NCI-H460 (cell line): ENCODE results near the gene PCDHA3. TPM values are rescaled to one million over a fixed set of nuclear protein-coding genes. Genes with fewer than 3 reads are reported as not detected.
"Not testable (repeated sequence)": the region's sequence is repeated elsewhere in the genome, so short reads cannot be mapped to it uniquely, and the experiment has no call there.

Experiments
- DNase-seq: peaks from one replicate; pipeline ENCODE4 v3.0.0-alpha.2; 2016; ENCODE audit warnings: low read depth; ENCODE audit errors: extremely low read depth
- polyA plus RNA-seq: library from polyadenylated mRNA; depleted of rRNA; stranded (reverse); fragments of >200 nt; gene quantifications from 2 replicates; pipeline ENCODE4 v1.2.3, GENCODE V29; 2014; cell fraction: nucleus; rRNA removed
- total RNA-seq: library from RNA; depleted of rRNA; stranded (reverse); fragments of >200 nt; shearing (Covaris generic); gene quantifications from 2 replicates; pipeline ENCODE4 v1.2.3, GENCODE V29; 2014; rRNA removed

The PCDHA3 gene
- not detected in 2 replicates for total RNA-seq
- polyA plus RNA-seq = not detected in 2 replicates

DNA sequence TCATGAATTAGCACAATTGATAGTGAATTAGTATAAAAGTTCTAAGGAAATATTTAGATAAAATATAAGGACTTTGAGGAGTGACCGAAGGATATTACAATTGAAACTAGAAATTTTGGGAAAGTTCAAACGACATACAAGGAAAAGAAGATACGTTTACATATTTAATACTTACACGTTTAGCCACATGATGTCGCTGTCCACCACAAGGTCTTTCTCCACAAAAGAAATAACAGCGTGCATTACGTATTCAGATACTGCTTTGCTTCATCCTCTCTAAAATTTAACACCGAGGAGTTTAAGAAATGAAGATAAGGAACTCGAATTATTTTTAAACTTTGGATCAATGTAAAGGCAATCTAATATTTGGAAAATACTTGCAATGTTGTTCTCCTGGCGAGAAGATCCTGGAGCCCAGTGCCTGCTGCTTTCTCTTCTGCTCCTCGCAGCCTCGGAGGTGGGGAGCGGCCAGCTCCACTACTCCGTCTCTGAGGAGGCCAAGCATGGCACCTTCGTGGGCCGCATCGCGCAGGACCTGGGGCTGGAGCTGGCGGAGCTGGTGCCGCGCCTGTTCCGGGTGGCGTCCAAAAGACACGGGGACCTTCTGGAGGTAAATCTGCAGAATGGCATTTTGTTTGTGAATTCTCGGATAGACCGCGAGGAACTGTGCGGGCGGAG lies at the start of gene PCDHA3:
Gene PCDHA3 (plus strand): TSS at position 242 of the 678 bp plus-strand sequence.
- DNase-seq = no peak

DNA sequence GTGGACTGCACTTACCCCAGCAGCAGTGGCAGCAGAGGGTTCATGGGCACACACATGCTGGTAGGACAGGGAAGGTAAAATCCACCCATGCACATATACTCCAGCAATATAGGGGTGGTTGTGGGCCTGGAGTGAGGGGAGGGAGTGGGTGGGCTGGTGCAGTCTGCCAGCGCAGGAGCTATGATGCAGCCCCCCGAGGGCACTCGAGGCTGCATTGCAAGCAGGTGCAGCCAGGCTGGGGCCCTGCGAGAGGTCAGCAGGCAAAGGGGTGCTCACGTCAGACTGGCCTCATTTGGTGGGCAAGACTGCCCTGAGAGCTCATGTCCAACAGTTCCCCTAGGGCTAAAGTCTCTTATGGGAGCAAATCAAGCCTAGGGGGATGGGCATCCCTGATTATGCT lies 47.3 kb upstream of the PCDHA3 start:
- DNase-seq = no peak

DNA sequence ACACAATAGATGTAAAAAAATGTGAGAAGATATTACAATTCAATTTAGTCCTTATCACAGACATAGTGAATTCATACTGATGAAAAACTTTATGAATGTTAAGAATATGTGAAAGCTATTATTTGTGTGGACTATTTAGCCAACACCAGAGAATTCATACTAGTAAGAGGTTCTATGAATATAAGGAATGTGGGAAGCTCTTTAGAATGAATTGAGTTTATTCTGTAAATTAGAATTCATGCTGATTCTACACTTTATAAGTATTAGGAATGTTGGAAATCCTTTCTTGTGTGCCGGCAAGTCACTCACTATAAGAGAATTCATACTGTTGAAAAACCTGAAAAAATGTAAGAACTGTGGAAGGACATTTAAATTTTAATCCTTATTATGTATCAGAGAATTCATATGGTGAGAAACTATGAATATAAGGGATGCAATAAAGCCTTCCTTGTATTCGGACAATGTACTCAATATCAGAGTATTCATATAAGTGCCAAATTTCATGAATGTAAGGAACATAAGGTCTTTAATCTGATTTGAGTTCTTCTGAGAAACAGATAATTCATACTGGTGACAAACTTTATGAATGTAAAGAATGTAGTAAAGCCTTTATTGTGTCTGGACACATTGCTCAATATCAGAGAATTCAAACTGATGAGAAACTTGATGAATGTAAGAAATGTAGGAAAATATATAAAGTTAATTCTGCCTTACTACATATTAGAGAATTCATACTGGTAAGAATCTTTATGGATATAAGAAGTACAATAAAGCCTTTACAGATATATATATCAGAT lies 36.5 kb upstream of the PCDHA3 start:
- DNase-seq = peak; percentile 1

DNA sequence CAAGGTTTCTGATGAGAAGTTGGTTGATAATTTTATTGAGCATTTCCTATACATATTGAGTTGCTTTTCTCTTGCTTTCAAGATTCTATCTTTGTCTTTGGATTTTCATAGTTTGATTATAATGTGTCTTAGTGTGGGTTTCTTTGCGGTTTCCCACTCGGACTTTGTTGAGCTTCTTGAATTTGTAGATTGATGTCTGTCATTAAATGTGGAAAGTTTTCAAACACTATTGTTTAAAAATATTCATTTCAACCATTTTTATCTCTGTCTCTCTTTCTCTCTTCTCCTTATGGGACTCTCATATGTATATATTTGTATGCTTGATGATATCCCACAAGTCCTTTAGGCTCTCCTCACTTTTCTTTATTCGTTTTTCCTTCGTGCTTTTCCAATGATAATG lies 33.4 kb upstream of the PCDHA3 start:
- no peak for DNase-seq

DNA sequence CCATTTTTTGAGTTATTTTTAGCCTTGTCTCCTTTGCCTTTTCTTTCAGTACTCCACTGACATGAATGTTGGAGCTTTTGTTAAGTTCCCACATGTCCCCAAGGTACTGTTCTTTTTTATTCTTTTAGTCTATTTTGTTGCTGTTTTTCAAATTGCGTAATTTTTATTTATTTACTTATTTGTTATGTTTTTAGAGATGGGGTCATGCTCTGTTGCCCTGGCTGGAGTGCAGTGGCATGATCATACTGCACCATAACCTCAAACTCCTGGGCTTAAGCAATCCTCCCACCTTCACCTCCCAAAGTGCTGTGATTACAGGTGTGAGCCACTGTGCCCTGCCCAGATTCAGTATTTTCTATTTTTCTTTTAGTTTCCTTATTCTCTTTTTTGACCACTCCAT lies 20.3 kb upstream of the PCDHA3 start:
- DNase-seq = no peak

DNA sequence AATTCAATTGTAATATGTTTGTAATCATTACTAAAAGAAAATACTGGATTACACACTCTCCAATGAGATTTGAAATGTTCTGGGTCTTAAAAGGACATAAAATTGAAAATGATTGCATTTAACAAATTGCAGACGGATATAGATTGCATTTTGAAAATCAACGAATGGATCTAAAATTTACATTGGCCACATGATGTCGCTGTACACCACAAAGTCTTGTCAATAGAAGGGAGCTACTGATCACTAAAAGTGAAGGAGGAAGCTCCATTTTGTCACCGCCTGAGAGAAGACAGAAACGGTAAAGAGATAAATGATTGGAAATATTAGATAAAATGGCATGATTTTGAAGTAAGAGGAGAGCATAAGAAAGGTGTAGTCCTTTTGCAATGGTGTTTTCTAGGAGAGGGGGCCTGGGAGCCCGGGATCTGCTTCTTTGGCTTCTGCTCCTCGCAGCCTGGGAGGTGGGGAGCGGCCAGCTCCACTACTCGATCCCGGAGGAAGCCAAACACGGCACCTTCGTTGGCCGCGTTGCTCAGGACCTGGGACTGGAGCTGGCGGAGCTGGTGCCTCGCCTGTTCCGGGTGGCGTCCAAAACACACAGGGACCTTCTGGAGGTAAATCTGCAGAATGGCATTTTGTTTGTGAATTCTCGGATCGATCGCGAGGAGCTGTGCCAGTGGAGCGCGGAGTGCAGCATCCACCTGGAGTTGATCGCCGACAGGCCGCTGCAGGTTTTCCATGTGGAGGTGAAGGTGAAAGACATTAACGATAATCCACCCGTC lies 14.8 kb upstream of the PCDHA3 start, which contains the start of gene PCDHA1:
Gene PCDHA1 (plus strand): TSS at position 236 of the 782 bp plus-strand sequence.
- no peak for DNase-seq

DNA sequence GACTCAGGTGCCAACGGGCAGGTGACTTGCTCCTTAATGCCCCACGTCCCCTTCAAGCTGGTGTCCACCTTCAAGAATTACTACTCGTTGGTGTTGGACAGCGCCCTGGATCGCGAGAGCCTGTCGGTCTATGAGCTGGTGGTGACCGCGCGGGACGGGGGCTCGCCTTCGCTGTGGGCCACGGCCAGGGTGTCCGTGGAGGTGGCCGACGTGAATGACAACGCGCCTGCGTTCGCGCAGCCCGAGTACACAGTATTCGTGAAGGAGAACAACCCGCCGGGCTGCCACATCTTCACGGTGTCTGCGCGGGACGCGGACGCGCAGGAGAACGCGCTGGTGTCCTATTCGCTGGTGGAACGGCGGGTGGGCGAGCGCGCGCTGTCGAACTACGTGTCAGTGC lies 13.4 kb upstream of the PCDHA3 start:
- DNase-seq = not testable (repeated sequence)

DNA sequence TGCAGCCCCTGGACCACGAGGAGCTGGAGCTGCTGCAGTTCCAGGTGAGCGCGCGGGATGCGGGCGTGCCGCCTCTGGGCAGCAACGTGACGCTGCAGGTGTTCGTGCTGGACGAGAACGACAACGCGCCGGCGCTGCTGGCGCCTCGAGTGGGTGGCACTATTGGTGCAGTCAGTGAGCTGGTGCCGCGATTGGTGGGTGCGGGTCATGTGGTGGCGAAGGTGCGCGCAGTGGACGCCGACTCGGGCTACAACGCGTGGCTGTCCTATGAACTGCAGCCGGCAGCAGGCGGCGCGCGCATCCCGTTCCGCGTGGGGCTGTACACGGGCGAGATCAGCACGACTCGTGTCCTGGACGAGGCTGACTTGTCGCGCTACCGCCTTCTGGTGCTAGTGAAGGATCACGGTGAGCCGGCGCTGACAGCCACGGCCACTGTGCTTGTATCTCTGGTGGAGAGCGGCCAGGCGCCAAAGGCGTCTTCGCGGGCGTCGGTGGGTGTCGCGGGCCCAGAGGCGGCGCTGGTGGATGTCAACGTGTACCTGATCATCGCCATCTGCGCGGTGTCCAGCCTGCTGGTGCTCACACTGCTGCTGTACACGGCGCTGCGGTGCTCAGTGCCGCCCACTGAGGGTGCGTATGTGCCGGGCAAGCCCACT lies 12.9 kb upstream of the PCDHA3 start:
- not testable (repeated sequence) for DNase-seq

DNA sequence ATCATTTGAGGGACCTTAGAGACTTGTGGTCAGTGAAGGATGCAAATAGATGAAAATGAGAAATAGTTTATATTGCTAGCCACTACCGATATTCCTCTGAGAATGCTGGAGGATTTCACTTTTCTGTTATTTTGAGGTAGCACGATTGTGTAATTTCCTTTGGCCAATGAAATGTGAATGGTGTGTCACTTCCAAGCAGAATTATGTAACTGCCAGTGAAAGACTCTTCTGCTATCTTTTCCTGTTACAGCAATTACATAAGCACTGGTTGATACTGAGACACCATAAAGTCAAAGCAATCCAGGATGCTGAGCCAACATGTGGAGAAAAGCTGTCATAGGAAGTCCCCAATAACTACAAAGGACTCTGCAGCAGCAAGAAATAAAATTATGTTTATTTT lies 9.8 kb upstream of the PCDHA3 start:
- no peak for DNase-seq

DNA sequence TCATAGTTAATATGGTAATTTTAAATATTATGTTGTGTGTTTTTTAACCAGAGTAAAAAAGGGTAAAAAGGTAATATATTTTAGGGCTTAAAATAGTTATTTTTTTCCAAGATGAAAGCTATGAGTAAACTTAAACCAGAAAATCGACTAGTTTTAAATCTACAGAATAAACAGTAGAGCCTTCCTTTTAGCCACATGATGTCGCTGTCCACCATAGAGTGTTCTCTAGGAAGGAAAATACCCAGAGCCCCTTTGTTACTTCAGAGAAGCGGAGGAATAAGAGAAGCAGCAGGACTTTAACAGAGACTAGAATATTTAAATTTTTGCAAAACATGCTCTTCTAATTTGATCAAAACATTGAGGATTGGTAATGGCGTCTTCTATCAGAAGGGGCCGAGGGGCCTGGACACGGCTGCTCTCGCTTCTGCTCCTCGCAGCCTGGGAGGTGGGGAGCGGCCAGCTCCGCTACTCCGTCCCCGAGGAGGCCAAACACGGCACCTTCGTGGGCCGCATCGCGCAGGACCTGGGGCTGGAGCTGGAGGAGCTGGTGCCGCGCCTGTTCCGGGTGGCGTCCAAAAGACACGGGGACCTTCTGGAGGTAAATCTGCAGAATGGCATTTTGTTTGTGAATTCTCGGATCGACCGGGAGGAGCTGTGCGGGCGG lies 6.1 kb upstream of the PCDHA3 start, which contains the start of gene PCDHA2:
Gene PCDHA2 (plus strand): TSS at position 258 of the 664 bp plus-strand sequence.
- no peak for DNase-seq

DNA sequence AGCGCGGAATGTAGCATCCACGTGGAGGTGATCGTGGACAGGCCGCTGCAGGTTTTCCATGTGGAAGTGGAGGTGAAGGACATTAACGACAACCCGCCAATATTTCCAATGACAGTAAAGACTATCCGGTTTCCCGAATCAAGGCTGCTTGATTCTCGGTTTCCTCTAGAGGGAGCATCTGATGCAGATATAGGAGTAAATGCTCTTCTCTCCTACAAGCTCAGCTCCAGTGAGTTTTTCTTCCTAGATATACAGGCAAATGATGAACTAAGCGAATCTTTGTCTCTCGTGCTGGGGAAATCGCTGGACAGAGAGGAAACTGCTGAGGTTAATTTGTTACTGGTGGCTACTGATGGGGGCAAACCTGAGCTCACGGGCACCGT lies 5.6 kb upstream of the PCDHA3 start:
- DNase-seq = no peak

DNA sequence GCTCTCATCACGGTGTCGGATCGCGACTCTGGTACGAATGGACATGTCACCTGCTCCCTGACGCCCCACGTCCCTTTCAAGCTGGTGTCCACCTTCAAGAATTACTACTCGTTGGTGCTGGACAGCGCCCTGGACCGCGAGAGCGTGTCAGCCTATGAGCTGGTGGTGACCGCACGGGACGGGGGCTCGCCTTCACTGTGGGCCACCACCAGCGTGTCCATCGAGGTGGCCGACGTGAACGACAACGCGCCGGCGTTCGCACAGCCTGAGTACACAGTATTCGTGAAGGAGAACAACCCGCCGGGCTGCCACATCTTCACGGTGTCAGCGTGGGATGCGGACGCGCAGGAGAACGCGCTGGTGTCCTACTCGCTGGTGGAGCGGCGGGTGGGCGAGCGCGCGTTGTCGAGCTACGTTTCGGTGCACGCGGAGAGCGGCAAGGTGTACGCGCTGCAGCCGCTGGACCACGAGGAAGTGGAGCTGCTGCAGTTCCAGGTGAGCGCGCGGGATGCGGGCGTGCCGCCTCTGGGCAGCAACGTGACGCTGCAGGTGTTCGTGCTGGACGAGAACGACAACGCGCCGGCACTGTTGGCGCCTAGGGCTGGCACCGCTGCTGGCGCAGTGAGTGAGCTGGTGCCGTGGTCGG lies 4.7 kb upstream of the PCDHA3 start:
- DNase-seq = not testable (repeated sequence)

DNA sequence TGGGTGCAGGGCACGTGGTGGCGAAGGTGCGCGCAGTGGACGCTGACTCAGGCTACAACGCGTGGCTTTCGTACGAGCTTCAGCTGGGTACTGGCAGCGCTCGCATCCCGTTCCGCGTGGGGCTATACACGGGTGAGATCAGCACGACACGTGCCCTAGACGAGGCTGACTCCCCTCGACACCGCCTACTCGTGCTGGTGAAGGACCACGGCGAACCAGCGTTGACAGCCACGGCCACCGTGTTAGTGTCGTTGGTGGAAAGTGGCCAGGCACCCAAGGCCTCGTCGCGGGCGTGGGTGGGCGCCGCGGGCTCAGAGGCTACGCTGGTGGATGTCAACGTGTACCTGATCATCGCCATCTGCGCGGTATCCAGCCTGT lies 4.2 kb upstream of the PCDHA3 start:
- no peak for DNase-seq

DNA sequence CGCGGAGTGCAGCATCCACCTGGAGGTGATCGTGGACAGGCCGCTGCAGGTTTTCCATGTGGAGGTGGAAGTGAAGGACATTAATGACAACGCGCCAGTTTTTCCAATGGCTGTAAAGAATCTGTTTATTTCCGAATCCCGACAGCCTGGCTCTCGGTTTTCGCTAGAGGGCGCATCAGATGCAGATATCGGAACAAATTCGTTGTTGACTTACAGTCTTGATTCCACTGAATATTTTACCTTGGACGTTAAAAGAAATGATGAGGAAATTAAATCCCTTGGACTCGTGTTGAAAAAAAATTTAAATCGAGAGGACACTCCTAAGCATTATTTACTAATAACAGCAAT lies 611 bp downstream of the PCDHA3 start:
- DNase-seq = no peak

DNA sequence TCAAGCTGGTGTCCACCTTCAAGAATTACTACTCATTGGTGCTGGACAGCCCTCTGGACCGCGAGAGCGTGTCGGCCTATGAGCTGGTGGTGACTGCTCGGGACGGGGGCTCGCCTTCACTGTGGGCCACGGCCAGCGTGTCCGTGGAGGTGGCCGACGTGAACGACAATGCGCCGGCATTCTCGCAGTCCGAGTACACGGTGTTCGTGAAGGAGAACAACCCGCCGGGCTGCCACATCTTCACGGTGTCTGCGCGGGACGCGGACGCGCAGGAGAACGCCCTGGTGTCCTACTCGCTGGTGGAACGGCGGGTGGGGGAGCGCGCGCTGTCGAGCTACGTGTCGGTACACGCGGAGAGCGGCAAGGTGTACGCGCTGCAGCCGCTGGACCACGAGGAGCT lies 1.5 kb downstream of the PCDHA3 start:
- DNase-seq = not testable (repeated sequence)

DNA sequence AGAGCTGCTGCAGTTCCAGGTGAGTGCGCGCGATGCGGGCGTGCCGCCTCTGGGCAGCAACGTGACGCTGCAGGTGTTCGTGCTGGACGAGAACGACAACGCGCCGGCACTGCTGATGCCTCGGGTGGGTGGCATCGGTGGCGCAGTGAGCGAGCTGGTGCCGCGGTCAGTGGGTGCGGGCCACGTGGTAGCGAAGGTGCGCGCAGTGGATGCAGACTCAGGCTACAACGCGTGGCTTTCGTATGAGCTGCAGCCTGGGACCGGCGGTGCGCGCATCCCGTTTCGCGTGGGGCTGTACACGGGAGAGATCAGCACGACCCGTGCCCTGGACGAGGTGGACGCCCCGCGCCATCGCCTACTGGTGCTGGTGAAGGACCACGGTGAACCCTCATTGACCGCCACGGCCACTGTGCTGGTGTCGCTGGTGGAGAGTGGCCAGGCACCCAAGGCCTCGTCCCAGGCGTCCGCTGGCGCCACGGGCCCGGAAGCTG lies 2.0 kb downstream of the PCDHA3 start:
- DNase-seq = no peak

DNA sequence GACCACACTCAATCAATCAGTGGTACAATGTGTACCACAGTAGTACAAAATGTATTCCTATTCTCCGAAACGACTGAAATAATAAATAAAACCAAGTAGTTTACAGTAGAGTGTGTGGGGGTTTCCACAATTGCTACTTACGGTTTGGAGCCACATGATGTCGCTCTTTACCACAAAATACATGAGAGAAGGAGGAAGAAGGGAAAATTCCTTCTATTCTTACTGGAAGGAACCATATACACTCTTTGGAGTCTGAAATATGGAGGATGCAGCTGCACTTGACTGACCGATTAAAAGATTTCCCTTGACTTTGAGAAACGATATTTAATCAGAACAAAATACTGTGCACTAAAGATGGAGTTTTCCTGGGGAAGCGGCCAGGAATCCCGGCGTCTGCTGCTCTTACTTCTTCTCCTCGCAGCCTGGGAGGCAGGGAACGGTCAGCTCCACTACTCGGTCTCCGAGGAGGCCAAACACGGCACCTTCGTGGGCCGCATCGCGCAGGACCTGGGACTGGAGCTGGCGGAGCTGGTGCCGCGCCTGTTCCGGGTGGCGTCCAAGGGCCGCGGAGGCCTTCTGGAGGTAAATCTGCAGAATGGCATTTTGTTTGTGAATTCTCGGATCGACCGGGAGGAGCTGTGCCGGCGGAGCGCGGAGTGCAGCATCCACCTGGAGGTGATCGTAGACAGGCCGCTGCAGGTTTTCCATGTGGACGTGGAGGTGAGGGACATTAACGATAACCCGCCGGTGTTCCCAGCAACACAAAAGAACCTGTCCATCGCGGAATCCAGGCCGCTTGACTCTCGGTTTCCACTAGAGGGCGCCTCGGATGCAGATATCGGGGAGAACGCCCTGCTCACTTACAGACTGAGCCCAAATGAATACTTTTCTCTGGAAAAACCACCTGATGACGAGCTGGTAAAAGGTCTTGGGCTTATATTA lies 6.2 kb downstream of the PCDHA3 start, which contains the start of gene PCDHA4:
Gene PCDHA4 (plus strand): TSS at position 235 of the 942 bp plus-strand sequence.
- DNase-seq = peak; percentile 14

DNA sequence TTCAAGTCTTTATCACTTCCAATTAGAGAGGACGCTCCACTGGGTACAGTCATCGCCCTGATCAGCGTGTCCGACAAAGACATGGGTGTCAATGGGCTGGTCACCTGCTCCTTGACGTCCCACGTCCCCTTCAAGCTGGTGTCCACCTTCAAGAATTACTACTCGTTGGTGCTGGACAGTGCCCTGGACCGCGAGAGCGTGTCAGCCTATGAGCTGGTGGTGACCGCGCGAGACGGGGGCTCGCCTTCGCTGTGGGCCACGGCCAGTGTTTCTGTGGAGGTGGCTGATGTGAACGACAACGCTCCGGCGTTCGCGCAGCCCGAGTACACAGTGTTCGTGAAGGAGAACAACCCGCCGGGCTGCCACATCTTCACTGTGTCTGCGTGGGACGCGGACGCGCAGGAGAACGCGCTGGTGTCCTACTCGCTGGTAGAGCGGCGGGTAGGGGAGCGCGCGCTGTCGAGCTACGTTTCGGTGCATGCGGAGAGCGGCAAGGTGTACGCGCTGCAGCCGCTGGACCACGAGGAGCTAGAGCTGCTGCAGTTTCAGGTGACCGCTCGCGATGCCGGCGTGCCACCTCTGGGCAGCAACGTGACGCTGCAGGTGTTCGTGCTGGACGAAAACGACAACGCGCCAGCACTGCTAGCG lies 7.5 kb downstream of the PCDHA3 start:
- DNase-seq = not testable (repeated sequence)
